MCF 10A (cell line): ENCODE data around the gene GORASP2. TPM values are rescaled to one million over a fixed set of nuclear protein-coding genes. Genes with fewer than 3 reads are reported as not detected.

ENCODE experiments used
- BruUV-seq: library from RNA; stranded (reverse); fragments of 400-500 nt; replicated peaks from 2 replicates; lab custom pipeline; 2021; lab: Mats Ljungman, UMichigan
- CTCF ChIA-PET: fragments of 300-600 bp; sonication (Branson Sonifier 250); formaldehyde crosslinking; extraction: SDS; loops from one replicate; lab custom pipeline; 2021; ENCODE audit warnings: antibody characterized with exemption, inconsistent platforms; lab: Yijun Ruan, JAX
- POLR2A ChIA-PET: fragments of 300-600, 350-650 bp; sonication (Branson Sonifier 250); formaldehyde crosslinking; extraction: SDS; loops from one replicate; lab custom pipeline; 2020; ENCODE audit warnings: antibody characterized with exemption, inconsistent platforms; lab: Yijun Ruan, JAX
- DNase-seq: peaks from one replicate; pipeline ENCODE4 v3.0.0-alpha.2; 2018; ENCODE audit not compliant: unreplicated experiment
- H3K27ac Mint-ChIP-seq: one replicate; pipeline ENCODE4 v1.8.0; 2022; ENCODE audit warnings: mild to moderate bottlenecking, low read depth, mixed read lengths; ENCODE audit not compliant: unreplicated experiment
- H3K27me3 Mint-ChIP-seq: one replicate; pipeline ENCODE4 v1.8.0; 2022; ENCODE audit warnings: mixed read lengths; ENCODE audit not compliant: insufficient read depth, unreplicated experiment
- H3K36me3 Mint-ChIP-seq: one replicate; pipeline ENCODE4 v1.8.0; 2022; ENCODE audit warnings: mild to moderate bottlenecking, moderate library complexity, mixed read lengths; ENCODE audit not compliant: insufficient read depth, unreplicated experiment
- H3K4me1 Mint-ChIP-seq: one replicate; pipeline ENCODE4 v1.8.0; 2022; ENCODE audit warnings: mixed read lengths; ENCODE audit not compliant: insufficient read depth, unreplicated experiment
- H3K4me3 Mint-ChIP-seq: one replicate; pipeline ENCODE4 v1.8.0; 2022; ENCODE audit warnings: mild to moderate bottlenecking, moderate library complexity, mixed read lengths; ENCODE audit not compliant: unreplicated experiment
- H3K9me3 Mint-ChIP-seq: one replicate; pipeline ENCODE4 v1.8.0; 2022; ENCODE audit warnings: mixed read lengths; ENCODE audit not compliant: unreplicated experiment
- intact Hi-C: fragments of 100-400 bp; cut with micrococcal nuclease; formaldehyde crosslinking; loops from 2 replicates; pipeline ENCODE4 v1.14.1; 2022
- total RNA-seq: library from RNA; stranded (reverse); gene quantifications from 2 replicates; pipeline ENCODE4 v1.2.3, GENCODE V29; 2022
- TF ChIP-seq, protein P1 (sequence below): fragments of 200-600 bp; IDR thresholded peaks from one replicate; pipeline ENCODE4 v1.8.0; 2022; ENCODE audit warnings: antibody characterized with exemption, mild to moderate bottlenecking; ENCODE audit not compliant: unreplicated experiment

GORASP2 gene
- total RNA-seq, 1 experiment from 2014 or later: 140 TPM

DNA sequence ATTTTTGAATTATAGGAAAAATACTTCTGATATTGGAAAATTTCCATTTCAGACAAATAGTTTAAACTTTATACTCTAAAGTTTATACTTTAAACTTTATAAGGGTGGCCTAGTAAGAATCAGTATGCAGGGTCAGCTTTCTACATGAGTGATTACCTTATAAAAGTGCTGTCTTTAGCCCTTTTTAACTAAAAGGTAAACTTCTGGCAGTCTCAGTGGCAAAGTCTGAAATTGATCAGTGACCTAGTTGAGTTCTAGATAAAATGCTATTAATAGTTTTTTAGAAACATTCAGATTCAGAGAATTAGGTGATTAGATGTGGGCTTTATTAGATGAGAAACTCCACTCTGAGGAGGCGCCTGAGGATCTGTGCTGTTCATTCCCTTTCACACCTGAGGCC lies 15.5 kb downstream of the GORASP2 start:
- Mint-ChIP-seq H3K27ac (no peak overlapping the region), H3K4me1 (peaks cover 40% of the 10 kb centered on the region), H3K9me3 (no peaks in the 10 kb centered on the region), H3K36me3 (peaks cover 19% of the 10 kb centered on the region), H3K27me3 (no peaks in the 10 kb centered on the region), H3K4me3 (no peak overlapping the region)
- no TSS peak for BruUV-seq
- POLR2A ChIA-PET: interaction anchor here (1.4 to 4.9 kb wide), 2 partner anchors 15 to 24 kb away, joined by 3 to 38 read pairs; partner anchors contain the start of gene GORASP2
- no peak for DNase-seq
- TF ChIP-seq, protein P1, sequence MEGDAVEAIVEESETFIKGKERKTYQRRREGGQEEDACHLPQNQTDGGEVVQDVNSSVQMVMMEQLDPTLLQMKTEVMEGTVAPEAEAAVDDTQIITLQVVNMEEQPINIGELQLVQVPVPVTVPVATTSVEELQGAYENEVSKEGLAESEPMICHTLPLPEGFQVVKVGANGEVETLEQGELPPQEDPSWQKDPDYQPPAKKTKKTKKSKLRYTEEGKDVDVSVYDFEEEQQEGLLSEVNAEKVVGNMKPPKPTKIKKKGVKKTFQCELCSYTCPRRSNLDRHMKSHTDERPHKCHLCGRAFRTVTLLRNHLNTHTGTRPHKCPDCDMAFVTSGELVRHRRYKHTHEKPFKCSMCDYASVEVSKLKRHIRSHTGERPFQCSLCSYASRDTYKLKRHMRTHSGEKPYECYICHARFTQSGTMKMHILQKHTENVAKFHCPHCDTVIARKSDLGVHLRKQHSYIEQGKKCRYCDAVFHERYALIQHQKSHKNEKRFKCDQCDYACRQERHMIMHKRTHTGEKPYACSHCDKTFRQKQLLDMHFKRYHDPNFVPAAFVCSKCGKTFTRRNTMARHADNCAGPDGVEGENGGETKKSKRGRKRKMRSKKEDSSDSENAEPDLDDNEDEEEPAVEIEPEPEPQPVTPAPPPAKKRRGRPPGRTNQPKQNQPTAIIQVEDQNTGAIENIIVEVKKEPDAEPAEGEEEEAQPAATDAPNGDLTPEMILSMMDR: no peak
- CTCF ChIA-PET: interaction anchor here (0.6 to 1.9 kb wide), 9 partner anchors 10 to 515 kb away, joined by 3 to 10 read pairs (median 4); no protein-coding TSS in a partner anchor
- intact Hi-C loops: no loop called here

DNA sequence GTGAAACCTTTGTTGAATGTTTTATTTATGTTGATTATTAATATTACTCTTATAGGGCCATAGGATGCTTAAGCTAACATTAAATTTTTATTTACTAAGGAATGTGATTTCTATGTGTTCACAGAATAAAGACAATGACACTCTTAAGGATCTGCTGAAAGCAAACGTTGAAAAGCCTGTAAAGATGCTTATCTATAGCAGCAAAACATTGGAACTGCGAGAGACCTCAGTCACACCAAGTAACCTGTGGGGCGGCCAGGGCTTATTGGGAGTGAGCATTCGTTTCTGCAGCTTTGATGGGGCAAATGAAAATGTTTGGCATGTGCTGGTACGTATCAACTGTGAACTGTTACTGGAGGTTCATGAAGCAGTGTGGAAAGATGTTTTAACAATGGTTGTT lies 20.4 kb downstream of the GORASP2 start:
- Mint-ChIP-seq H3K36me3 (peaks cover 68% of the 10 kb centered on the region), H3K9me3 (no peaks in the 10 kb centered on the region), H3K27ac (no peak overlapping the region), H3K27me3 (no peaks in the 10 kb centered on the region), H3K4me3 (no peak overlapping the region), H3K4me1 (peaks cover 13% of the 10 kb centered on the region)
- ChIA-PET CTCF (interaction anchor here (2.7 kb wide), 1 partner anchor 14 kb away, joined by 9 read pairs; no protein-coding TSS in a partner anchor), POLR2A (interaction anchor here (1.6 to 4.3 kb wide), 2 partner anchors 13 to 19 kb away, joined by 6 to 18 read pairs; partner anchors contain the start of gene GORASP2)
- no peak for DNase-seq
- TF ChIP-seq, protein P1: no peak
- intact Hi-C loops: no loop called here
- BruUV-seq: no TSS peak

DNA sequence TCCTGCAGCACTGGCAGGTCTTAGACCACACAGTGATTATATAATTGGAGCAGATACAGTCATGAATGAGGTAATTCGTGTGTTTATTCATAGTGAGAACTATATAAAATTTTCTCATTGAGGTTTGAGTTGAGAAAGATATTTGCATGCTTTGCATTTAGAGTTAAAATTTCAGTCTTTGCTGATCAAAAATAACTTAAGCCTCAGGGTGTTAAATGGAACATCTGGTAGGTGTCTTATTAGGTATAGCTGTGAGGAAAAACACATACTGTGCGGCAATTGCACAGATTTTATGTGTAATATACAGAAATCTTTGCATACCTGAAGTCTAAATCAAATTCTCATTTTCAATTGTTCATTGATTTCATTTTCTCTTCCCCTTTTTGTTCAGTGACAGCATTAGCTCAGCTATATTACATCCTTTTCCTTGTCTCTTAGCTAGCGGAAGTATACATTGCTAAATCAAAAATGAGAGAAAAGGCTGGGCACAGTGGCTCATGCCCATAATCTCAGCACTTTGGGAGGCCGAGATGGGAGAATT lies 21.2 kb downstream of the GORASP2 start:
- Mint-ChIP-seq H3K4me3 (no peak overlapping the region), H3K27me3 (no peaks in the 10 kb centered on the region), H3K36me3 (peaks cover 74% of the 10 kb centered on the region), H3K9me3 (no peaks in the 10 kb centered on the region), H3K4me1 (peaks cover 13% of the 10 kb centered on the region), H3K27ac (no peak overlapping the region)
- intact Hi-C loops: no loop called here
- POLR2A ChIA-PET: interaction anchor here (4.3 kb wide), 1 partner anchor 20 kb away, joined by 18 read pairs; the partner anchor contains the start of gene GORASP2
- CTCF ChIA-PET: interaction anchor here (0.6 to 0.7 kb wide), 2 partner anchors 207 to 899 kb away, joined by 3 to 4 read pairs; no protein-coding TSS in a partner anchor
- no peak for DNase-seq
- no TSS peak for BruUV-seq
- TF ChIP-seq, protein P1: no peak

DNA sequence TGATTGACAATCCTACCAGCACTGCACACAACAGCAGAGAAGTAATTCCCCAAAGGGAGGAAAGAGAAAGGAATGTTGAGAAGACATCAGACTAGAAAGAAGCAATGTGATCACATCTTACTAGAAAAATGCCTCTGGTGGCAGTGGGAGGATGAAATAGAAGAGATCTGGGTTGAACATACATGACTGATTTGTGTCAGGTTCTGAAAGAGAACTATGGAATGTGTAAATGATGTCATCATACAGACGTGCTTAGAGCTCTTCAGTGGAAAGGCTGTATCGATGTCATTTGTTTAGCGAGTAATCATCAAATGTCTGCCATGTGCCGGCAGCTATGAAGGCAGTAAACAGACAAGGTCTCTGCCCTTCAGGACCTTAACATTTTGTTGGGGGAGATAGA lies 24.9 kb downstream of the GORASP2 start:
- ChIA-PET CTCF (interaction anchor here (0.9 to 2.8 kb wide), 3 partner anchors 8 to 19 kb away, joined by 3 to 10 read pairs (median 6); no protein-coding TSS in a partner anchor), POLR2A (no interaction called here)
- TF ChIP-seq, protein P1: no peak
- no peak overlapping the region for H3K4me3 Mint-ChIP-seq
- no peaks in the 10 kb centered on the region for H3K9me3 Mint-ChIP-seq
- BruUV-seq: no TSS peak
- peaks cover 6% of the 10 kb centered on the region for H3K4me1 Mint-ChIP-seq
- H3K27ac Mint-ChIP-seq: no peak overlapping the region
- no peak for DNase-seq
- no peaks in the 10 kb centered on the region for H3K27me3 Mint-ChIP-seq
- peaks cover 98% of the 10 kb centered on the region for H3K36me3 Mint-ChIP-seq
- intact Hi-C loops: no loop called here
